ENCODE data around the gene RPL3. TPM values are rescaled to one million over a fixed set of nuclear protein-coding genes. Genes with fewer than 3 reads are reported as not detected.

RPL3 gene
- total RNA-seq, 1 experiment from 2014 or later, result 1,668 TPM

DNA sequence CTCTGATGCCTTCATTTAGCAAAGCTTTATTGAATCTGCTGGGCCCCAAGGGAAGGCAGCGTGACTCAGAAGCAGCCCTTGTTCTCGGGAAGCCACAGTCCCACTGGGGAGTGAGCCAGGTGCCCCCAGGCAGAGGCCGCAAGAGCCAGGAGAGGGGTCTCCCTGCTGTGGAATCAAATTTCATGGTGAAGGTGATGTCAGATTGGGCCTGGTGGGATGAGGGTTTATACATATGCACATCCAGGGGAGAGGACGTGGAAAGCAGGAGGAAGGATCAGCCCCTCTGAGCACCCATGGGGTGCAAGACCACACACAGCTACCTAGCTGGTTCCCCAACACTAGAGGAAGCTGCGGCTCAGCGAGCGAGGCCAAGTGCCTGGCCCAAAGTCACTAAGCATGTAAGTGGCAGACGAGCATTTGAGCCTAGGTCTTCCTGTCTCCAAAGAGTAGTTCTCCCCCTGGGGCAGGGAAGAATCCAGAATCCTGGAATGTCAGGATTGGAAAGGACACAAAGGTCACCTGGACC, 32.3 kb upstream of the RPL3 start:
- Mint-ChIP-seq H3K9me3 (ENCODE audit: unreplicated experiment) (no peaks in the 10 kb centered on the region), H3K4me1 (ENCODE audit: low read depth, unreplicated experiment) (no peaks in the 10 kb centered on the region), H3K36me3 (ENCODE audit: insufficient read depth, unreplicated experiment) (no peaks in the 10 kb centered on the region), H3K27ac (ENCODE audit: unreplicated experiment) (no peak overlapping the region), H3K4me3 (ENCODE audit: unreplicated experiment) (no peak overlapping the region), H3K27me3 (ENCODE audit: insufficient read depth, unreplicated experiment) (no peaks in the 10 kb centered on the region)
- no peak for DNase-seq
- ChIA-PET POLR2A (no interaction called here), CTCF (interaction anchor here (0.6 kb wide), 1 partner anchor 1886 kb away, joined by 3 read pairs; no protein-coding TSS in a partner anchor)
- Histone ChIP-seq H3K9me3 (no peaks in the 10 kb centered on the region), H3K4me1 (no peaks in the 10 kb centered on the region), H3K36me3 (ENCODE audit: control insufficient read depth, insufficient read depth, low read length) (no peaks in the 10 kb centered on the region; the same call in 1 of the 2 replicates), H3K27me3 (replicated peaks; ENCODE audit: control insufficient read depth, insufficient read depth, low read length) (no peaks in the 10 kb centered on the region), H3K4me3 (ENCODE audit: low read depth, low read length) (no peak overlapping the region)
- no TSS peak for BruUV-seq (replicated peaks)
- intact Hi-C loops (cut with micrococcal nuclease; ENCODE audit: unreplicated experiment), result no loop called here
- TF ChIP-seq, protein P1, sequence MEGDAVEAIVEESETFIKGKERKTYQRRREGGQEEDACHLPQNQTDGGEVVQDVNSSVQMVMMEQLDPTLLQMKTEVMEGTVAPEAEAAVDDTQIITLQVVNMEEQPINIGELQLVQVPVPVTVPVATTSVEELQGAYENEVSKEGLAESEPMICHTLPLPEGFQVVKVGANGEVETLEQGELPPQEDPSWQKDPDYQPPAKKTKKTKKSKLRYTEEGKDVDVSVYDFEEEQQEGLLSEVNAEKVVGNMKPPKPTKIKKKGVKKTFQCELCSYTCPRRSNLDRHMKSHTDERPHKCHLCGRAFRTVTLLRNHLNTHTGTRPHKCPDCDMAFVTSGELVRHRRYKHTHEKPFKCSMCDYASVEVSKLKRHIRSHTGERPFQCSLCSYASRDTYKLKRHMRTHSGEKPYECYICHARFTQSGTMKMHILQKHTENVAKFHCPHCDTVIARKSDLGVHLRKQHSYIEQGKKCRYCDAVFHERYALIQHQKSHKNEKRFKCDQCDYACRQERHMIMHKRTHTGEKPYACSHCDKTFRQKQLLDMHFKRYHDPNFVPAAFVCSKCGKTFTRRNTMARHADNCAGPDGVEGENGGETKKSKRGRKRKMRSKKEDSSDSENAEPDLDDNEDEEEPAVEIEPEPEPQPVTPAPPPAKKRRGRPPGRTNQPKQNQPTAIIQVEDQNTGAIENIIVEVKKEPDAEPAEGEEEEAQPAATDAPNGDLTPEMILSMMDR (IDR thresholded peaks at IDR 0.05; ENCODE audit: insufficient read depth in 1 of 2, low read depth in 1 of 2, low read length in 1 of 2, severe bottlenecking in 1 of 2, unreplicated experiment in 1 of 2), result no peak

DNA sequence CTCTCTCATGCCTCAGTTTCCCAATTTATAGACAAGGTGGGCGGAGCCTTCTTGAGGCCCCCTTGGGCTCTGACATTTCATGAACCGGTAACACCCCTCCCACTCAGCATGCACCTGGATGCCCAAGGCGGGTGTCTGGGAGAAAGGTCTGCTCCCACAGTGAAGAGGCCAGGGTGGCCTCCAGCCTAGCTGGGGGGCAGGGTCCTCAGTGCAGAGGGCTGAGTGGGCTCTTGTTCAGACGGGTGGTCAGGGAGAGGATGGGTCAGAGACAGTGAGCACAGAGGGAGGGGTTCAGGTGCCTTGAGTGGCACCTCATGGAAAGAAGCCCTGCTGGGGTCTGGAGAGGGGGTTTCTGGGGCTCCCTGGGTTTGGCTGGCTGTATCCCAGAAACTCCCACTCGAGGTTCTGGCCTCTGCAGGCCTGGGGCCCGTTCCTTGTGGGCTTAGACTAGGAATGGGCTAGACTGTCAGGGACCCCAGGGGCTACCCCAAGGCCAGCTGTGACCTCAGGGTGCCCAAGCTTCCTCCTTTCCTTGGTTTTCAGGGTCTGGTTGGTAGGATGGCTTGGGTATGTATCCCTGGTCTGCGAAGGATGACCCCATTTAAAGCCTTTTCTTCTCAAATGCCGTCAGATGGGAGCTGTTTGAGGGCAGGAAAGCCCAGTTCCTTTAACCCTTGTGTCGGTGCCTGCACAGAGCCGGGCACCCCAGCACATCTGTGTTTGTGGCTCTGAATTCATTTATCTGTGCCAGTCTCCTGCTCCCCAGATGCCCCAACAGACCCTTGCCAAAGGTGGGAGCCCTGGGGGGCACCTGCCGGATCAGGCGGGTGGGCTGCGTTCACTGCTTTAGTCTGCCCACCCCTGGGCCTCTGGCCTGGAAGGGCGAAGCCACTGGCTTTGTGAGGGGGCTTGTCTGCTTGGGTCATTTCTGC, 31.6 kb upstream of the RPL3 start:
- POLR2A ChIA-PET, result no interaction called here
- intact Hi-C loops (cut with micrococcal nuclease; ENCODE audit: unreplicated experiment), result no loop called here
- CTCF ChIA-PET, result no interaction called here
- Mint-ChIP-seq H3K27ac (ENCODE audit: unreplicated experiment) (no peak overlapping the region), H3K4me1 (ENCODE audit: low read depth, unreplicated experiment) (no peaks in the 10 kb centered on the region), H3K9me3 (ENCODE audit: unreplicated experiment) (no peaks in the 10 kb centered on the region), H3K36me3 (ENCODE audit: insufficient read depth, unreplicated experiment) (no peaks in the 10 kb centered on the region), H3K4me3 (ENCODE audit: unreplicated experiment) (peak overlapping the region; percentile 80), H3K27me3 (ENCODE audit: insufficient read depth, unreplicated experiment) (no peaks in the 10 kb centered on the region)
- no peak for DNase-seq
- no peaks in the 10 kb centered on the region for H3K4me1 ChIP-seq
- no peaks in the 10 kb centered on the region; the same call in 1 of the 2 replicates for H3K36me3 ChIP-seq (ENCODE audit: control insufficient read depth, insufficient read depth, low read length)
- TF ChIP-seq, protein P1 (IDR thresholded peaks at IDR 0.05; ENCODE audit: insufficient read depth in 1 of 2, low read depth in 1 of 2, low read length in 1 of 2, severe bottlenecking in 1 of 2, unreplicated experiment in 1 of 2), result no peak
- BruUV-seq (replicated peaks), result TSS peak; percentile 24
- peak overlapping the region; percentile 85 for H3K4me3 ChIP-seq (ENCODE audit: low read depth, low read length)
- H3K9me3 ChIP-seq, result no peaks in the 10 kb centered on the region
- no peaks in the 10 kb centered on the region for H3K27me3 ChIP-seq (replicated peaks; ENCODE audit: control insufficient read depth, insufficient read depth, low read length)

DNA sequence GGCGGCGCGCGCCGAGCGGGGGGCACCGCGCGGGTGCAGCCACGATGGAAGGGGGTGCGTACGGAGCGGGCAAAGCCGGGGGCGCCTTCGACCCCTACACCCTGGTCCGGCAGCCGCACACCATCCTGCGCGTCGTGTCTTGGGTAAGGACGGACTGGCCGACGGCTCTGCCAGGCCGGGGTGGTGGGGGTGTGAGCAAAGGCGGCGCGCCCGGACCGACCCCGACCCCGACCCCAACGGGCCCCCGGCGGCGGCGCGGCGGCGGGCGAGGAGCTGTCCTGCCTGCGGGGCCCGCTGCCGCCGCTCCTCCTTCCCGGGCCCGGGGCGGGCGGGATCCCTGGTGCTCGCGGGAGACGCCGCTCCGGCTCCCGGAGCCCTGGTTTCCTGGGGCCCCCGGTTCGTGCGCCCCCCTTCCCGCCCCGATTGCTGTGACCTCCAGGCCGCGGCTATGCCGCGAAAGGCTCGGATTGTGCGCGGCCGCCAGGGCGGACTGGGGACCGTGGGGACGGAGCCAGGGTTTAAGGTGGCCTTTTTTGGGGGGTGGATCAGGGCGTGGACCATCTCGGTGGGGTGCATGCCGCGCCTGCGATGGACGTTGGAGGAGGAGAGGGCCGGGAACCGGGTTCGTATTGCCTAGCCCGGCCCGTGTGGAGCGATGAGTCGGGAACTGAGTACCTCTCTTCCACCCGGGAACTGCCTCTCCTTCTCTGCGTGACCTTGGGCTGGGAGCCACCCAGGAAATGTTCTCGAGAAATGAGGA, 30.7 kb upstream of the RPL3 start, which contains the start of gene SYNGR1:
SYNGR1 (plus strand) TSS at position 25 of the 760 bp plus-strand sequence; CDS start at position 45, 20 bp downstream.
- BruUV-seq (replicated peaks), result no TSS peak

More for the DNA sequence above, 30.7 kb upstream of the RPL3 start, which contains the start of gene SYNGR1:
- Mint-ChIP-seq H3K9me3 (ENCODE audit: unreplicated experiment) (no peaks in the 10 kb centered on the region), H3K27me3 (ENCODE audit: insufficient read depth, unreplicated experiment) (no peaks in the 10 kb centered on the region), H3K4me3 (ENCODE audit: unreplicated experiment) (peak within 1 kb of the TSS; percentile 80), H3K4me1 (ENCODE audit: low read depth, unreplicated experiment) (no peaks in the 10 kb centered on the region), H3K27ac (ENCODE audit: unreplicated experiment) (peak within 1 kb of the TSS; percentile 48), H3K36me3 (ENCODE audit: insufficient read depth, unreplicated experiment) (no peaks in the 10 kb centered on the region)
- no peaks in the 10 kb centered on the region for H3K9me3 ChIP-seq
- DNase-seq, result peak in 1 of 2 experiments; percentile 43
- TF ChIP-seq, protein P1 (IDR thresholded peaks at IDR 0.05; ENCODE audit: insufficient read depth in 1 of 2, low read depth in 1 of 2, low read length in 1 of 2, severe bottlenecking in 1 of 2, unreplicated experiment in 1 of 2), result peak in 1 of 2 experiments; percentile 1
- no peaks in the 10 kb centered on the region for H3K27me3 ChIP-seq (replicated peaks; ENCODE audit: control insufficient read depth, insufficient read depth, low read length)
- H3K36me3 ChIP-seq (ENCODE audit: control insufficient read depth, insufficient read depth, low read length), result no peaks in the 10 kb centered on the region; the same call in 1 of the 2 replicates
- intact Hi-C loops (cut with micrococcal nuclease; ENCODE audit: unreplicated experiment), result loop anchor here (10.0 kb wide), 2 partner anchors 45 to 175 kb away; partner anchors contain the start of genes ATF4 and TAB1
- ChIA-PET POLR2A (interaction anchor here (0.9 kb wide), 2 partner anchors 30 to 31 kb away, joined by 4 to 5 read pairs; no protein-coding TSS in a partner anchor), CTCF (no interaction called here)
- no peaks in the 10 kb centered on the region for H3K4me1 ChIP-seq
- H3K4me3 ChIP-seq (ENCODE audit: low read depth, low read length), result peak within 1 kb of the TSS; percentile 85
